Stimulated activated CD4-positive, alpha-beta T cell treated with anti-CD3 and anti-CD28 coated beads, Interleukin-15, amount 100 ng/mL, for 24 hours (primary cell): ENCODE measurements around the gene ST8SIA6.
"Not testable (repeated sequence)": the region's sequence is repeated elsewhere in the genome, so short reads cannot be mapped to it uniquely, and the experiment has no call there.

ENCODE experiments used
- DNase-seq: peaks from one replicate; pipeline ENCODE4 v3.0.0-alpha.2; 2020

The ST8SIA6 gene

DNA sequence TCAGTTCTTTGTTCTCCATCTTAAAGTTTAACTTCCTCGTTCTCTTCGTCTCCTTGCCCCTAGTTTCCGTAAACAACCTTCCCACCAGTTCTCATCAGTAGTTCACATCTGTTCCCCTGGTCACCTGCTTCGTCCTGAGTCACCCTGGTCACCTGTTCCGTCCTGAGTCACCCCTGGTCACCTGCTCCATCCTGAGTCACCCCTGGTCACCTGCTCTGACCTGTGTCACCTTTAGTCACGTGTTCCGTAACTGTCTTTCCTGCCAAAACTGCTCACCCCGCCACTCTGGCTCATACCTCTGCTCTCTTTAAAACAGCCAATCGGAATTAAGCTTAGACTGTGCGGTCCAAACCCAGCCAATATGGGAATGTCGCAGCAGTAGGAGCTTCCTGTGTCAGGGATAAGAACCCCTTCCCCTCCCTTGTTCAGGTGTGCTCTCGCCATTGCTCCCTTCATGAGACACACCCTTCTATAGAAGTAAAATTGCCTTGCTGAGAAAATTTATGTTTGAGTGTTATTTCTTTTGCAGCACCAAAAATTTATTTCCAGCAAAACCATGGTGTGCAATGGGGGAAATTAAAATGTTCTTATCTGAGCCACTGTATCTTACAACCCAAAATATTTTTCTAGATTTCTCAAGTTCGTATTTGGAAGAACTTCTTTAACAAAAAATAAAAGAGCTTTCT, 114.1 kb downstream of the ST8SIA6 start:
- no peak for DNase-seq

DNA sequence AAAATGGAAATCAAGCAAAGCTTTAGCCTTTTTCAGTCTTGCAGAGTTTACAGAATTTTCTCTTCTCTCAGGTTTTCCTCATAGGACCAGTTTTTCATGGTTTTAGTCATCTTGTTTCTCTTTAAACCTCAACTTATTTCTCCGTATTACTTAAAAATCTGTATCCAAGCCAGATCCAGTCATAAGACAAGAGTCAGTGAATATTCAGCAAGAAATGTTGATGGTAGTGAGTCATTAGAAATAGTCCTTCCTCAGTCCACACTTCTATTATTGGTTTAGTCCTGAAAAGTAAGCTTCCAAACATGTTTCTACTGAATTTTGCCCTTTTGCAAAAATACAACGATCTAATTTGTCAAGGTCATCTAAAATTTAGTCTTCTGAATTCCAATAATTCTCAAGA, 119.3 kb downstream of the ST8SIA6 start:
- DNase-seq, result no peak

DNA sequence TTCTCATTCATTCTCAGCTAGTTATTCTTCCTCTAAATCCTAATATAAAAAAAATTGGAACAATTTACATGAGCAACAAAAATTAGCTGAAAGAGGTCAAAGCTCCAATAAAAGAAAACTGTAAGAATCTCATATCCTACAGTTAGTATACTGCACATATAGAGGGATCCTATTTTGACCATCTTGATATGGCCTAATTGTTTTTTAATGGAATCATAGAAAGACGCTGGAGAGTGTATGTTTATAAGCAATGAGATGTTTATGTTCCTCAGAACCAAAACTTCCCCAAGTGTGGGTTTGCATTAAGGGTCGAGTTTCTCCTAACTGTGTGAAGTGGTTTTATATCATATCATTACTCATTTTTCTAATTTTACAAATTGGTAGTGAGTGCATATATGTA, 123.9 kb downstream of the ST8SIA6 start:
- DNase-seq, result no peak

DNA sequence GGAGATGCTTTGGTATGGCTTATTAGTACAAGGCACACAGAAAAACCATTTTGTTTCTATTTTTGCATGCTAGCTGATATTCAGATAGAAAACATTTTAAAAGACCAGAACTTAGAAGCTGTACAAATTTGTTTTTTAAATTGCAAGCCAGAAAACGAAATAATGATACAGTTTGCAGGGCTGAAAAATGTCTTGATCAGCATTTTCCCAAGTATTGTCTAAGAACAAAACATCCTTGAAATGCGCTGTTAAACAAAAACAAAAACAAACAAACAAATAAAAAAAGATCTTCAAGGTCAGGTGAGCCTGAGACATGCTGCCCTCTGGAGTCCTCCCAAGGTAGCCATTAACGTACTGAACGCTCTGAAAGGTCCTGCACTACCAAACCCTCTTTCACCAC, 128.0 kb downstream of the ST8SIA6 start:
- no peak for DNase-seq

DNA sequence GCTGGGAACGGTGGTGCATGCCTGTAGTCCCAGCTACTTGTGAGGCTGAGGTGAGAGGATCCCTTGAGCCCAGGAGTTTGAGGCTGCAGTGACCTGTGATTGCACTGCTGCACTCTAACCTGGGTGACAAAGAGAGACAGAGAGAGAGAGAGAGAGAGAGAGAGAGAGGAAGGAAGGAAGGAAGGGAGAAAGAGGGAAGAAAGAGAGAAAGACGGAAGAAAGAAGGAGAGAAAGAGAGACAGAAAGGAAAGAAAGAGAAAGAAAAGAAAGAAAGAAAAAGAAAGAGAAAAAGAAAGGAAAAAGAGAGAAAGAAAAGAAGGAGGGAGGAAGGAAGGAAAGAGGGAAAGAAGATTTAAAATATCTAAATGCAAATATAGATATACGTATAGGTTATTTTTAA, 132.4 kb downstream of the ST8SIA6 start:
- DNase-seq, result not testable (repeated sequence)

DNA sequence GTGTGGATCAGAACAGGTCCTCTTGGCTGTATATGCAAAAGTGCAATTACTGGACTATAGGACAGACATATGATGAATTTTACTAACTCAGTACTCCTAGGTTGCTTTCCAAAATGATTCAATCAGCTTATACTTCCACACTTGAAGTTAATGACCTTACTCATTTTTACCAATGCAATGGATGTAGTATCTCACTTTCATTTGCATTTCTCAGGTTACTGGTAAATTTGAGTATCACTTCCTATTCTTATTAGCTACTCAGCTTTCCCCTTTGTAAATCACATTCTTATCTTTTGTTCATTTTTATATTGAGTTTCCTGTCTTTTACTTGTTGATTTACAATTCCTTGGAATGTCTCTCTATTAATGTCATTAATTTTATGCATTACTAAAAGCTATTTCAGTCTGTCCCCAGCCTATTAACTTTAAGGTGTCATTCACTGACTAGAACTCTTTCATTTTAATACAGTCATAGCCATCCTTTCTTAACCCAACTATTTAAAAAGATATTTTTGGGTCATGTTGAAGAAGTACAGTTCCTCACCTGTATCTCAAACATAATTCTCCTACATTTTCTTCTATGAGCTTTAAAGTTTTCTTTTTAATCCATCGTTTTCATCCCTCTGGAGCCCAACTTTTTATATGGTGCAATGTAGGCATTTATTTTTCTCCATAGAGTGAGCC, 137.8 kb downstream of the ST8SIA6 start:
- no peak for DNase-seq

DNA sequence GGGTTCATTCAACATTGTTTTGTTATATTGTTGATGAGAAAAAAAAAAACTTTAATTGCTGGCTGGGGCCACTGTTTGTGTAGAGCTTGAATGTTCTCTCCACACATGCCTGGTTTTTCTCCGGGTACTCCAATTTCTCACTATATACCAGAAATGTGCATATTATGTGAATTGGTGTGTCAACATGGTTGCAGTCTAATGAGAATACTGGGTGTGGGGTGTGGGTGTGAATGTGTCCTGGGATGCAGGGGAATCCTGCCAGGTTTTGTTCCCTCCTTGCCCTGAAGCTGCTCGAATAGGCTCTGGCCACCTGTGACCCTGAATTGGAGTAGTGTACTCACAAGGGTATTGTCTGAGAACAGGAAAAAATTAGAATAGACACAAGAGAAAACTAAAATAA, 145.0 kb downstream of the ST8SIA6 start:
- DNase-seq, result no peak

DNA sequence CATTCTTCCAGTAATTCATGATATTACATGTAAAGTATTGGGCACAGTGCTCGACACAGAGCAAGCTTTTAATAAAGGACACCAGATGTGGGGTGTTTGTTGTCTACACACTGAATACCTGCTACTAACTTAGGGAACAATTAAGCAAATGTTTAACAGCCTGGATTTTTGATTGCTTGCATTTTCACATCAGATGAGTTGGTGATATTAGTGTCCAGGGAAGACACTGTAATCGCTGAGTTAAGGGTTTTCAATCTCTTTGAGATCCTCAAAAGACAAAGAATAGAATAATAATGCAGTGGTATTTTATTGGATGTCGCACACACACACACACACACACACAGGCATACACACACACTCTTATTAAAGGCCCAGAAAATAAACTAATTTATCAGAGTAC, 147.3 kb downstream of the ST8SIA6 start:
- no peak for DNase-seq

DNA sequence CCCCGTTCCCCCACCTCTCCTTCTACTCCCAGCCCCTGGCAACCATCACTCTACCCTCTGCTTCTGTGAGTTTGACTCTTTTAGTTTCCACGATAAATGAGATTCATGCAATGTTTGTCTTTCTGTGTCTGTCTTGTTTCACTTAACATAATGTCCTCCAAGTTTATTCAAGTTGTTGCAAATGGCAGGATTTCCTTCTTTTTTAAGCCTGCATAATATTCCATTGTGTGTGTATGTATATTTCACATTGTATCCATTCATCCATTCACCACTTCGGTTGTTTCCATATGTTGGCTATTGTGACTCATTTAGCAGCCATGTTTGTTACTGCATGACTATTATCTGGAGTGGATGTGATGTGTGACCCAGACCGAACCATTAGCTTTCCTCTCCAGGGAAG, 162.0 kb downstream of the ST8SIA6 start:
- no peak for DNase-seq

DNA sequence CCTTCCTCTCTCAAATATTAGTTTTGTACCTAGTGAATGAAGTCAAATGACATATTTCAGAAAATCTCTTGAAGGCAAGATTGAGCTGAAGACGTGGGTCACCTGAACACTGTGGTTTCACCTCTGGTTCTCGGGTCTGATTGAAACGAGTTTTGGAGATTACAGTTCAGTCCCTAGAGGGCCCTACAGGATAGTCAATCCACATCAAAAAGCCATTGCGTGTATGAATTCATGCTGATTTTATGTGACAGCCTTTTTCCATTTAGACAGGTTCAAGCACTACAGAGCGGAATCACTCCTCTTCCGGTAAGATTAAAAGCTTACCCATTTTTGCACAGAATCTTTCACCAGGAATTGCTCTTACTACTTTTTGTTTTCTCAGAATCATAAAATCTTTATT, 164.2 kb downstream of the ST8SIA6 start:
- peak; percentile 20 for DNase-seq

DNA sequence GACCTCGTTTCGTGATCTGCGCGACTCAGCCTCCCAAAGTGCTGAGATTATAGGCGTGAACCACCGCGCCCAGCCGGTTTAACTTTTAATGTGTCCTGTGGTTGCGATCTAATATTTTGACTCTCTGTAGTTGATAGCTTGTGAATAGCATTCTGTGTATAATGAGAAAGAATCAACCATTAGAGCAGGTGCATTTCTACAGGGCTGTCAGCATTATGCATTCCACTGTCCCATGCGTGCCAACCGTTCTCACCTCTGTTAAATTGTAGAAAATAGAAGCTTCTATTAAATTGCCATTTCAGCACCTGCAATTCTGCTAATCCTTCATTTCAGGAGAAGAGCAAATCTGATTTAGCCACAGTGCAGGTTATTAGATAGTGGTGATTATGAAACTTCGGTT, 164.6 kb downstream of the ST8SIA6 start:
- no peak for DNase-seq

DNA sequence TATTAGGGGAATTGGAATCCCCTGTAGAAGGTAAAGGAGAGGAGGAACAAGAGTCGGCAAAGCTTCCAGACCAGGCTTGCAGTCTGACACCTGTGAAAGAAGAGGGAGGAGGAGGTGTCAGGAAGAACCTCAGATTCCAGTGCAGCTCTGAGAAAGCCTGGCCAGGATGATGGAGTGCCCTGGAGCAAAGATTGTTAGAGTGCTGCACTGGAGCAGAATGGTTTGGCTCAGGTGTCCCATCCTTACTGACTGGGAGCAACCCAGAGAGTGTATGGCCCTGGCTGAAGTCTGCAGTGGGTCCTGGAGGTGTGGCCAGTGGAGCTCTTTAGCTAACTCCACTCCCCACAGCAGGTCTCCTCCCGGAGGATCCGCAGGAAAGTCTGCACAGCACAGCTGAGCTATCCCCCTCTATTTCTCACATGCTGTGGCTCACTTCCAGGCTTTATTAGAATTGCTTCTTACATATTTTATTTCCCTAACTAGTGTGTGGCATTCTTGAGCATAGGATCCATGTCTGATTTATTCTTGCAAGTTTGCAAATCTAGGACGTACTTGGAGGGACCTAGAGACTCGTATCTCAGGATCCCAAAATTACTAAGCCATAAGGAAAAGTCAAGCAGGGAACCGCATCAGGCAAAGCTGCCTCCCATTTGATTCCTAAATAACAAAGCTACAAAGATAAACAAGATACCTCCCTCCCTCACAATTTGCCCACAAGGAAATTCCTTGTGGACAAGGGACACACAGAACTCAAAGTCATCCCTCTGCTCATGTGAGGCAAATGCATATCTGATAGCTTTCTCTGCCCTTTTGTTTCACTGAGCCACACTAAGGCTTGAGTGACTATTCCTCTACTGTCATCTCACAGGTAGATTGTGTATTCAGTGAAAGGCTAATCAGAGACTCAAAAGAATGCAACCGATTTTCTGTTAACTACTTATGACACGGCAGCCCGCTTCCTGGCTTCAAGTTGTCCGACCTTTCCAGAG, 167.5 kb downstream of the ST8SIA6 start:
- no peak for DNase-seq

DNA sequence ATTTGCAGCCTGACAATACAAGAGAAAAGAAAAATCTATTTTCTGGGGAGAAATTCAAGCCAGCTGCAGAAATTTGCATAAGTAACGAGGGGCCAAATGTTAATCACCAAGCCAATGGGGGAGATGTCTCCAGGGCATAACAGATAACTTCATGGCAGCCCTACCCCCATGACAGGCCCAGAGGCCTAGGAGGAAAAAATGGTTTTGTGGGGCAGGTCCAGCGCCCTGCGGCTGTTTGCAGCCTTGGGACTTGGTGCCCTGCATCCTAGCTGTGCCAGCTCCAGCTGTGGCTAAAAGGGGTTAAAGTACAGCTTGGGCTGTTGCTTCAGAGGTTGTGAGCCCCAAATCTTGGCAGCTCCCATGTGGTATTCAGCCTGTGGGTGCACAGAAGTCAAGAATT, 172.1 kb downstream of the ST8SIA6 start:
- no peak for DNase-seq

DNA sequence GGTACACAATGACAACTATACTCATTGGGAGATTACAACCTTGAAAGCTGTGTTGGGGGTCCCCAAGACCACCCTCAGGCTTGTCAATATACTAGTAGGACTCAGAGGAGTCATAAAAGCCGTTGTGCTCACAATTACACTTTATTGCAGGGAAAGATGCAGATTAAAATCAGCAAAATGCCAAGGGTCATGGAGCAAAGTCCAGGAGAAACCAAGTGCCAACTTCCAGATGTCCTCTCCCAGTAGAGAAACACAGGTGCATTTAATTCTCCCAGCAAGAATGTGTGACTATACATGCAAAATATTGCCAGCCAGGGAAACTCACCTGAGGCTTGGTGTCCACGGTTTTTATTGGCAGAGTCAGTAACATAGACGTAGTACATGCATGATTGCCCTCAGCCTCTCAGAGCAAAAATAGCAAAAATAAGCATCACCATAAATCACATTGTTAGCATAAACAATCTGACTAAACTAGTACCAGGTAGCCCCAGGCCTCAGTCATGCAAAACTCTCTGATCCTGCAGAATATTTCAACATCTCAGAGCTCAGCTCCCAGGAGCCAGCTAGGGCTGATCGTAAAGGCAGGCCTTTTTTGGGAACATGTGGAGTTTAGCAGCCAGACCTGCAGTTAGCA, 175.7 kb downstream of the ST8SIA6 start:
- DNase-seq, result no peak

DNA sequence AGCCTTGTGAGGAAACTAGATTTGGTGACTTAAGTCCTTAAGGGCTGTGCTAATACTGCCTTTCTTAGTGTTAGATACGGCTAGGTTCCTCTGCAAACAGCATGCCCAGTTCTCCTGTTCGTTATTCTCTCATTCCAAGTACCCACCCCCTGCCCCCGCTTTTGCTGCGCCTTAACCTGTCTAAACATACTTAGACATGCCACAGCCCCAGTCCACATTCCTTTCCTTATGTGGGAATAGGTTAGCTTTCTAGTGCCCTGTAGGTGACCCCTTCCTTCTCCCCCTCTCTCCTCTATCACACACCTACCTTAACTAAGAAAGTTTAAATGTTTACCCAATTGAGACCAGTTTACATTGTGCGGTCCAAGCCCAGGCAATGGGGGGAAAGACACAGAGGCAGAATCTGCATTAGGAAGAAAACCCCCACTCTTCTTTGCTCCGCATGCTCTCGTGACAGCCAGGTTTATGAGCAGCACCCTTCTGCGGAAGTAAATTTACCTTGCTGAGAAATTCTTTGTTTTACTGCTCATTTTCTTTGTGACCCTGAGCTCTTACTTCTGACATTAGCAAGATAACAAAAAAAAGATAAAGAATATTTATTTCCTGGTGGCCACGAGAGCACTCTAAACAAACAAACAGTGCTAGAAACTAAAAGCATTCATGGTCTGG, 177.5 kb downstream of the ST8SIA6 start:
- DNase-seq, result no peak

DNA sequence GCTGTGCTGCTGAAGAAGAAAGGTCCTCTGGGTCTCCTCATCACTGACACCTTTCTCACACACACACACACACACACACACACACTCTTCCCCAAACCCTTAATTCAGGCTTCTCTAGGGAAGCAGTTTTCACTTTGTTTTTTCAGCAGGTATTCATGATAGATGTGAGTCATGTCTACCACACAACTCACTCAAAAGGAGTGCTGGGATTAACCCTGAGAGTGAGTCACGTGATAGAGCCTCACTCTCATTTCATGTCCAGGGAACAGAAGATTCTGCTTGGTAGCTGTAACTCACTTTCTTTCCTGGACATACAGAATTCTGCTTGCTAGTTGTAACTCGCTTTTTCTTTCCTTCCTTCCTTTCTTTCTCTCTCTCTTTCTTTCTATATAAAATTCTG, 181.0 kb downstream of the ST8SIA6 start:
- DNase-seq, result no peak

DNA sequence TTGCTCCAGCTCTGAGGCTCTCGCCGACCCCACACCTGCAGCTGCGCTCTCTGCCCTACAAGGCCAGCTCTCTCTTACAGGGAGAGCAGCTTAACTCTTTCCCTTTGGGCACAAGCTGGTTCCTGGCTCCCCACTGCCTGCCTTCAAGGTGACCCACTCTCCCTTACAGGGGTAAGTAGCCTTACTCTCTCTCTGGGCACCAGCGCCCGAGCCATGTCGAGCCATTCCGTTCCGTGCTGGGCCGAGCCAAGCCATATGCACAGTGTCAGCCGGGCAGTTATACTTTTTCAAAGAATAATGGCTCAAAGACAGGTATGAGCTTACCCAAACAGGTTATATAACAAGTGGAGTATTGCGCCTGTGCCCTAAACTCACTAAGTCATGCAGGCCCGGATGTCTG, 181.7 kb downstream of the ST8SIA6 start:
- no peak for DNase-seq
